ENCODE data around the gene ELF2. TPM values are rescaled to one million over a fixed set of nuclear protein-coding genes. Genes with fewer than 3 reads are reported as not detected.
"Not testable (repeated sequence)": the region's sequence is repeated elsewhere in the genome, so short reads cannot be mapped to it uniquely, and the experiment has no call there.

Gene ELF2
- total RNA-seq, 1 donor from 2014 or later, result 40.2 TPM

- intact Hi-C loops (cut with micrococcal nuclease), result no loop called here
These were observed 32.0 kb downstream of the ELF2 start for GRCh38 chr4:139144911-139145551.

GRCh38 chr4:139144161-139144859, 32.7 kb downstream of the ELF2 start:
- intact Hi-C loops (cut with micrococcal nuclease), result no loop called here

GRCh38 chr4:139142980-139143379, 34.0 kb downstream of the ELF2 start:
- intact Hi-C loops (cut with micrococcal nuclease), result no loop called here

DNA sequence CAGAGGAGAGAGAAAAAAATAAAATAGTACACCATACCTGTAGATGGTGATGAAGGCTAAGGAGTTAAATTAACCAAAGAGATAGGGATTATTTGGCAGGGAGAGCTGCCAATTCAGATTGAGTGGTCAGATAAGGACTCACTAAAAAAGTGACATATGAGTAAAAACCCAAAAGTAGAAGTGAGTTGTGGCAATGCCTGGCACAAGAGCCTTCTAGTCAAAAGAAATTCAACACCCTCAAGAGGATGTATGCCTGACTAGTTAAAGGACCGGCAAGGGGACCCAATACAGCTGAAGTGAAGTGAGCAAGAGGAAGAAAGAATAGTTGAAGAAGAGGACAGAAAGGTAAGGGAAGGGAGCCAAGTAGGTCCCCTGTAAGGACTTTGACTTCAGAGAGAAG, 34.9 kb downstream of the ELF2 start:
- intact Hi-C loops (cut with micrococcal nuclease), result no loop called here

- intact Hi-C loops (cut with micrococcal nuclease), result no loop called here
These were observed 39.3 kb downstream of the ELF2 start for GRCh38 chr4:139137763-139138162.

DNA sequence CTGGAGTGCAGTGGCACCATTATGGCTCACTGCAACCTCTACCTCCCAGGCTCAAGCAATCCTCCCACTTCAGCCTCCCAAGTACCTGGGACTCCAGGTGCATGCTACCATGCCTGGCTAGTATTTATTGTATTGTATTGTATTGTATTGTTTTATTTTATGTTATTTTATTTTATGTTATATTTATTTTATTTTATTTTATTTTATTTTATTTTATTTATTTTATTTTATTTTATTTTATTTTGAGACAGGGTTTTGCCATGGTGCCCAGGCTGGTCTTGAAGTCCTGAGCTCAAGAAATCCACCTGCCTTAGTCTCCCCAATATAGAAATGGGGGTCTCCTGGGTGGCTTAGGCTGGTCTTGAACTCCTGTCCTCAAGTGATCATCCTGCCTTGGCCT, 42.6 kb downstream of the ELF2 start:
- intact Hi-C loops (cut with micrococcal nuclease), result no loop called here

- intact Hi-C loops (cut with micrococcal nuclease), result no loop called here
These were observed 45.7 kb downstream of the ELF2 start for GRCh38 chr4:139131209-139131870.

- intact Hi-C loops (cut with micrococcal nuclease), result no loop called here
These were observed 47.8 kb downstream of the ELF2 start for GRCh38 chr4:139129206-139129605.

- intact Hi-C loops (cut with micrococcal nuclease), result no loop called here
These were observed 50.1 kb downstream of the ELF2 start for GRCh38 chr4:139126898-139127297.

DNA sequence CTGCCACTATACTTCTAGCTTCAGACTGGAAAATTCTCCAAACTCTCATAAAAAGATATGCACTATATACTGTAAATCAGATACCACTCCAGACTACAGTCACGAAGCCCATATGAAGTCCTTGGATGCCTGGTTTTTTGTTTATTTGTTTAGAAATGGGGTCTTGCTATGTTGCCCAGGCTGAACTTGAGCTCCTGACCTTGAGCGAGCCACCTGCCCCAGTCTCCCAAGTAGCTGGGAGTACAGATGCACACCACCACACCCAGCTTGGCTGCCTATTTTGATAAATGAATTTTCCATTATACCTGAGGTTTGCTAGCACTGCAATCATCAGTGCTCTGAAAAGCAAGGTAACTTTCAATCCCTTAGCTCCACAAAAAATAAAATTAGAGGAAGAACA, 53.1 kb downstream of the ELF2 start:
- intact Hi-C loops (cut with micrococcal nuclease), result no loop called here

GRCh38 chr4:139118365-139118764, 58.7 kb downstream of the ELF2 start:
- intact Hi-C loops (cut with micrococcal nuclease), result no loop called here

GRCh38 chr4:139115226-139115625, 61.8 kb downstream of the ELF2 start:
- intact Hi-C loops (cut with micrococcal nuclease), result no loop called here

GRCh38 chr4:139114795-139115194, 62.2 kb downstream of the ELF2 start:
- intact Hi-C loops (cut with micrococcal nuclease), result not testable (repeated sequence)

GRCh38 chr4:139112650-139113049, 64.4 kb downstream of the ELF2 start:
- intact Hi-C loops (cut with micrococcal nuclease), result no loop called here

GRCh38 chr4:139108567-139109128, 68.4 kb downstream of the ELF2 start:
- intact Hi-C loops (cut with micrococcal nuclease), result no loop called here

- intact Hi-C loops (cut with micrococcal nuclease), result loop anchor here (1.0 kb wide), 4 partner anchors 69 to 196 kb away; no protein-coding TSS in a partner anchor
These were observed 77.5 kb downstream of the ELF2 start for GRCh38 chr4:139099366-139099982.

DNA sequence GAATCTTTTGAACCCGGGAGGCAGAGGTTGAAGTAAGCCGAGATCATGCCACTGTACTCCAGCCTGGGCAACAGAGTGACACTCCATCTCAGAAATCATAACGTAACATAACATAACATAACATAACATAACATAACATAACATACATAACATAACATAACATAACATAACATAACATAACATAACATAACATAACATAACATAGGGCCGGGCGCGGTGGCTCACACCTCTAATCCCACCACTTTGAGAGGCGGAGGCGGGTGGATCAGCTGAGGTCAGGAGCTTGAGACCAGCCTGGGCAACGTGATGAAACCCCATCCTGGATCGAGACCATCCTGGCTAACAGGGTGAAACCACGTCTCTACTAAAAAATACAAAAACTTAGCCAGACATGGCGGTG, 84.7 kb downstream of the ELF2 start:
- intact Hi-C loops (cut with micrococcal nuclease), result no loop called here

- intact Hi-C loops (cut with micrococcal nuclease), result loop anchor here (10.0 kb wide), 1 partner anchor 1440 kb away; the partner anchor contains the start of gene ELMOD2
These were observed 91.9 kb downstream of the ELF2 start for GRCh38 chr4:139085141-139085540.

- intact Hi-C loops (cut with micrococcal nuclease), result loop anchor here (1.0 to 10.0 kb wide), 4 partner anchors 217 to 1440 kb away; partner anchors contain the start of genes ELMOD2, MAML3, NAA15 and SCOC
These were observed 92.3 kb downstream of the ELF2 start for GRCh38 chr4:139084804-139085093.

DNA sequence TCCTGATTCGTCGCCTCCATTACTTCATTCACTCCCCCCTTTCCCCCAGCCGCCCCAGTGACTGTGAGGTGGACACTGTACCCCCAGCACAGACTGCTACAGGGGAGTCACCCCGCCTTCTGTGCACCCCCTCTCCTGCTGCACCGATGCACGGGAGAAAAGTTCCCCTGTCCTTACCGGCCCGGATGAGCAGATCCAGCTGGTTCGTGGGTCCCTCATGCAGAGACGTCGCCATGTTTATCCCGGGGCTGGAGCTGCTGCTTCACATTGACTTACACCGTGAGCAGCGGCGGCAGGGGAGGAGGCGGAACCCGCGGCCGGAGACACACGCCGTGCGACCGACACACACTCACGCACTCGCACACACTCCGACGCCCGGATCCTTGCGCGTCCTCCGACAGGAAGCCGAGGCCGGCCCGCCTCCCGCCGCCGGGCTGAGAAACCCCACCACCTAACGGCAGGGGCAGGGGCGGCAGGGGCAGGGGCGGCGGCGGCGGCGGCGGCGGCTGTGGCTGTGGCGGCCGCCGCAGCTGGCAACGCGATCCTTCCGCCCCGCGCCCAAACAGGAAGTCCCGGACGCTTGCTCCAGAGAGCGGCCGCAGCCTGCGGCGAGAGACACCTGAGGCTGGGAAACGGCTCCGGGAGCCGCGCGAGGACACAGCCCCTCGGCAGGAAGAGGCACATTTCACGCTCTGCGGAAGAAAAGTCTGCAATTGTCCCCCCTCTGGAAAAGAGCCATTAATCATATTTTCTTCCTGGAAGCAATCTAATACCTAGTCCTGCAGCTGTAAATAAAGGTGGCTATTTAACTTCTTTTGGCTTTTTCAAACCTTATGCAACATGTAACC, 92.8 kb downstream of the ELF2 start:
- intact Hi-C loops (cut with micrococcal nuclease), result loop anchor here (1.0 to 10.0 kb wide), 9 partner anchors 69 to 1441 kb away; partner anchors contain the start of genes ELF2, ELMOD2, MAML3 and NAA15

GRCh38 chr4:139083607-139083955, 93.4 kb downstream of the ELF2 start:
- intact Hi-C loops (cut with micrococcal nuclease), result loop anchor here (1.0 to 10.0 kb wide), 8 partner anchors 68 to 1441 kb away; partner anchors contain the start of genes ELF2, ELMOD2, MAML3 and NOCT
